SK-N-MC (cell line): ENCODE results near the gene HOMER2.

ENCODE experiments used
- EZH2 ChIP-seq: fragments of 200-600 bp; sonication (generic); IDR thresholded peaks from one replicate; pipeline ENCODE4 v1.6.1; 2017; ENCODE audit warnings: antibody characterized with exemption
- POLR2AphosphoS5 ChIP-seq: IDR thresholded peaks from 2 replicates; pipeline ENCODE4 v1.6.1; 2012; ENCODE audit warnings: mild to moderate bottlenecking, low read depth, low read length, borderline replicate concordance

DNA sequence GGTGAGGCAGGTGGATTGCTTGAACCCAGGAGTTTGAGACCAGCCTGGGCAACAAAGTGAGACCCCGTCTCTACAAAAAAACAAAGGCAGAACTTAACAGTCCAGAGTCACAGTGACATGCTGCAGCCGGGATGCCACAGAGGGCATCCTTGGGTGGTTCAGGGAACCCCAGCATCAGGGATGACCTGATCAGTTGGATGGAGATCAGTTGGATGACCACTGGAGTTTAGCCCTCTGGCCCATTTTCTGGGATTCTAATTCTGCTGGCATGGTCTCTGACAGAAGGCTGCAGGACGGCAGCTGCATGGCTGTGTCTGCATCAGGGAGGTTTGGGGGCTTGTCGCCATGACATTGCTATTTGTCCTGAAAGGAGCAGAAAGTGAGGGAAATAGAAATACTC lies 123.3 kb downstream of the HOMER2 start:
- TF ChIP-seq POLR2AphosphoS5 (no peak), EZH2 (no peak)
